Liver (tissue), 9 donors: ENCODE data around the gene VSIR. TPM values are rescaled to one million over a fixed set of nuclear protein-coding genes. Genes with fewer than 3 reads are reported as not detected.

Experiments
- DNase-seq: peaks from one replicate; pipeline ENCODE4 v3.0.0-alpha.2; 2017; ENCODE audit warnings: low spot score
- H3K27ac ChIP-seq, 2 donors: one replicate each; pipeline ENCODE4 v1.7.0; 2013; ENCODE audit warnings: inconsistent platforms in 2 of 2, low read length in 2 of 2, control low read depth in 1 of 2, low read depth in 1 of 2, mild to moderate bottlenecking in 1 of 2
- H3K27me3 ChIP-seq, 4 donors: one replicate each; pipeline versions ENCODE4 v1.6.1 to v1.7.0; 2013; ENCODE audit warnings: low read length in 3 of 4, inconsistent platforms in 1 of 4, mild to moderate bottlenecking in 1 of 4, moderate library complexity in 1 of 4; ENCODE audit not compliant: control insufficient read depth in 4 of 4, insufficient read depth in 4 of 4
- H3K36me3 ChIP-seq, 4 donors: one replicate each; pipeline versions ENCODE4 v1.6.1 to v1.7.0; 2013; ENCODE audit warnings: low read length in 3 of 4, mild to moderate bottlenecking in 3 of 4, low read depth in 1 of 4, moderate library complexity in 1 of 4; ENCODE audit not compliant: control insufficient read depth in 4 of 4, insufficient read depth in 3 of 4
- H3K4me1 ChIP-seq, 4 donors: one replicate each; pipeline versions ENCODE4 v1.6.1 to v1.7.0; 2013; ENCODE audit warnings: low read length in 3 of 4, mild to moderate bottlenecking in 3 of 4, moderate library complexity in 1 of 4; ENCODE audit not compliant: control insufficient read depth in 4 of 4, insufficient read depth in 4 of 4
- H3K4me3 ChIP-seq, 3 donors: one replicate each; pipeline versions ENCODE4 v1.6.1 to v1.7.0; 2013; ENCODE audit warnings: low read length in 3 of 3, control low read depth in 1 of 3, low read depth in 1 of 3, mild to moderate bottlenecking in 1 of 3
- H3K9ac ChIP-seq, 2 donors: one replicate each; pipeline ENCODE4 v1.7.0; 2013; ENCODE audit warnings: low read length in 2 of 2, mild to moderate bottlenecking in 2 of 2, moderate library complexity in 2 of 2, control low read depth in 1 of 2, low read depth in 1 of 2
- H3K9me3 ChIP-seq, 4 donors: one replicate each; pipeline versions ENCODE4 v1.6.1 to v1.7.0; 2013; ENCODE audit warnings: low read length in 3 of 4; ENCODE audit not compliant: control insufficient read depth in 4 of 4
- EGR1 ChIP-seq, 2 donors: IDR thresholded peaks; 2 replicates each; pipeline ENCODE4 v1.6.1; 2016 to 2018; ENCODE audit warnings: antibody characterized with exemption in 2 of 2, low read depth in 2 of 2
- FOXA1 ChIP-seq: IDR thresholded peaks from 2 replicates; pipeline ENCODE4 v1.6.1; 2016; ENCODE audit warnings: antibody characterized with exemption
- FOXA2 ChIP-seq: IDR thresholded peaks from 2 replicates; pipeline ENCODE4 v1.6.1; 2016; ENCODE audit warnings: antibody characterized with exemption
- GABPA ChIP-seq, 2 donors: IDR thresholded peaks in 1 of 2; conservative IDR thresholded peaks in 1 of 2; 2 replicates each; pipeline ENCODE4 v1.6.1; 2016; ENCODE audit warnings: antibody characterized with exemption in 2 of 2, mild to moderate bottlenecking in 1 of 2, moderate library complexity in 1 of 2
- HNF4A ChIP-seq, 2 donors: conservative IDR thresholded peaks; 2 replicates each; pipeline ENCODE4 v1.6.1; 2016; ENCODE audit warnings: antibody characterized with exemption in 2 of 2, mild to moderate bottlenecking in 2 of 2
- HNF4G ChIP-seq: IDR thresholded peaks from 2 replicates; pipeline ENCODE4 v1.6.1; 2016; ENCODE audit warnings: antibody characterized with exemption
- JUND ChIP-seq, 2 donors: IDR thresholded peaks; 2 replicates each; pipeline ENCODE4 v1.6.1; 2016; ENCODE audit warnings: antibody characterized with exemption in 2 of 2
- NR2F2 ChIP-seq: IDR thresholded peaks from 2 replicates; pipeline ENCODE4 v1.6.1; 2016; ENCODE audit warnings: antibody characterized with exemption
- RAD21 ChIP-seq, 2 donors: IDR thresholded peaks; 2 replicates each; pipeline ENCODE4 v1.6.1; 2016; ENCODE audit warnings: antibody characterized with exemption in 2 of 2, mild to moderate bottlenecking in 2 of 2
- RXRA ChIP-seq, 2 donors: IDR thresholded peaks; 2 replicates each; pipeline ENCODE4 v1.6.1; 2017 to 2018; ENCODE audit warnings: antibody characterized with exemption in 2 of 2, mild to moderate bottlenecking in 1 of 2
- SP1 ChIP-seq: IDR thresholded peaks from 2 replicates; pipeline ENCODE4 v1.6.1; 2018; ENCODE audit warnings: antibody characterized with exemption, mild to moderate bottlenecking
- TAF1 ChIP-seq: conservative IDR thresholded peaks from 2 replicates; pipeline ENCODE4 v1.6.1; 2016; ENCODE audit warnings: antibody characterized with exemption, mild to moderate bottlenecking
- YY1 ChIP-seq: IDR thresholded peaks from 2 replicates; pipeline ENCODE4 v1.6.1; 2016; ENCODE audit warnings: antibody characterized with exemption, mild to moderate bottlenecking
- WGBS: extraction: QIAGEN DNeasy Blood & Tissue Kit; methylation state at CpG from one replicate; pipeline ENCODE4 v1.1.7; 2013; 5-methylcytosine and 5-hydroxymethylcytosine counted together
- polyA plus RNA-seq, 2 donors: library from polyadenylated mRNA; stranded (reverse) in 1 of 2; unstranded in 1 of 2; fragments of 200-250 nt in 1 of 2; fragments of >200 nt in 1 of 2; fragmentation: Nextera tagmentation in 1 of 2; extraction: Ambion mirVana in 1 of 2; gene quantifications; one replicate each; pipeline versions ENCODE4 v1.2.1 to v1.2.3, GENCODE V29; 2013 to 2015
- total RNA-seq, 2 donors: library from RNA; depleted of rRNA; stranded (reverse); fragments of >200 nt; gene quantifications; one replicate each; pipeline ENCODE4 v1.2.3, GENCODE V29; 2014
- TF ChIP-seq, protein P1 (sequence below): IDR thresholded peaks from 2 replicates; pipeline ENCODE4 v1.6.1; 2016; ENCODE audit warnings: antibody characterized with exemption
- TF ChIP-seq, protein P2 (sequence below): IDR thresholded peaks from 2 replicates; pipeline ENCODE4 v1.6.1; 2016; ENCODE audit warnings: antibody characterized with exemption
- TF ChIP-seq, protein P3 (sequence below): IDR thresholded peaks from 2 replicates; pipeline ENCODE4 v1.6.1; 2016; ENCODE audit warnings: antibody characterized with exemption
- TF ChIP-seq, protein P4 (sequence below): fragments of 150-350 bp; IDR thresholded peaks from 2 replicates; pipeline ENCODE4 v1.5.1; 2017; ENCODE audit warnings: improper control_type of control experiment, low read depth, low read length; ENCODE audit not compliant: missing input control
- TF ChIP-seq, protein P5 (sequence below): IDR thresholded peaks from 2 replicates; pipeline ENCODE4 v1.6.1; 2016; ENCODE audit warnings: antibody characterized with exemption, mild to moderate bottlenecking
- donor health status: healthy.
- donor health status: healthy.
- donor health status: healthy.
- donor health status: healthy.
- donor health status: healthy.

The VSIR gene
- total and polyA plus RNA-seq, 4 donors: 7.2 to 12.2 (median 10.8) TPM

DNA sequence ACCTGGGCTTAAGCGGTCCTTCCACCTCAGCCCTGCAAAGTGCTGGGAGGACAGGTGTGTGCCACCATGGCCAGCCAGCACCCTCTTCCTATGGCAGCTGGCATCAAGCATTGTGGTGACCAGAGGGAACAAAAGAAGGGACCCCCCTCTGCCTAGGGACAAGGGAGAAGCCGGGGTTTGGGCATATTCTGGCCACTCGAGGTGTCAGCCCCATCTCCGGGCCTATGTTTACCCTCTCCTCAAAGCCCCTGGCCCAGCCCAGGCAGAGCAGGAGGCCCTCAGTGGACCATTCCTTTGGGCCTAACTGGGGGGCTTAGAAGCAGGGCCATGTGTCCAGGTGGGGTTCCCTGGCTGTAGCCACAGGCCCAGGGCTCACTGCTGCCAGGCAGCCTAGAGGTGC lies 23.9 kb downstream of the VSIR start:
- Histone ChIP-seq H3K9ac (no peak overlapping the region), H3K27me3 (no peaks in the 10 kb centered on the region), H3K4me1 (peaks cover 5 to 31% (median 13%) of the 10 kb centered on the region in 4 donors), H3K36me3 (peaks cover 0 to 3% (median 0%) of the 10 kb centered on the region in 4 donors), H3K27ac (peak overlapping the region; percentile 73 to 78), H3K4me3 (no peak overlapping the region), H3K9me3 (no peaks in the 10 kb centered on the region)
- 89% methylated on average over 4 of the region's 4 CpGs for WGBS
- TF ChIP-seq JUND (IDR thresholded peaks at IDR 0.05): no peak
- TF ChIP-seq HNF4G: no peak
- TF ChIP-seq, protein P1, sequence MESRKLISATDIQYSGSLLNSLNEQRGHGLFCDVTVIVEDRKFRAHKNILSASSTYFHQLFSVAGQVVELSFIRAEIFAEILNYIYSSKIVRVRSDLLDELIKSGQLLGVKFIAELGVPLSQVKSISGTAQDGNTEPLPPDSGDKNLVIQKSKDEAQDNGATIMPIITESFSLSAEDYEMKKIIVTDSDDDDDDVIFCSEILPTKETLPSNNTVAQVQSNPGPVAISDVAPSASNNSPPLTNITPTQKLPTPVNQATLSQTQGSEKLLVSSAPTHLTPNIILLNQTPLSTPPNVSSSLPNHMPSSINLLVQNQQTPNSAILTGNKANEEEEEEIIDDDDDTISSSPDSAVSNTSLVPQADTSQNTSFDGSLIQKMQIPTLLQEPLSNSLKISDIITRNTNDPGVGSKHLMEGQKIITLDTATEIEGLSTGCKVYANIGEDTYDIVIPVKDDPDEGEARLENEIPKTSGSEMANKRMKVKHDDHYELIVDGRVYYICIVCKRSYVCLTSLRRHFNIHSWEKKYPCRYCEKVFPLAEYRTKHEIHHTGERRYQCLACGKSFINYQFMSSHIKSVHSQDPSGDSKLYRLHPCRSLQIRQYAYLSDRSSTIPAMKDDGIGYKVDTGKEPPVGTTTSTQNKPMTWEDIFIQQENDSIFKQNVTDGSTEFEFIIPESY: no peak
- no peak for DNase-seq

DNA sequence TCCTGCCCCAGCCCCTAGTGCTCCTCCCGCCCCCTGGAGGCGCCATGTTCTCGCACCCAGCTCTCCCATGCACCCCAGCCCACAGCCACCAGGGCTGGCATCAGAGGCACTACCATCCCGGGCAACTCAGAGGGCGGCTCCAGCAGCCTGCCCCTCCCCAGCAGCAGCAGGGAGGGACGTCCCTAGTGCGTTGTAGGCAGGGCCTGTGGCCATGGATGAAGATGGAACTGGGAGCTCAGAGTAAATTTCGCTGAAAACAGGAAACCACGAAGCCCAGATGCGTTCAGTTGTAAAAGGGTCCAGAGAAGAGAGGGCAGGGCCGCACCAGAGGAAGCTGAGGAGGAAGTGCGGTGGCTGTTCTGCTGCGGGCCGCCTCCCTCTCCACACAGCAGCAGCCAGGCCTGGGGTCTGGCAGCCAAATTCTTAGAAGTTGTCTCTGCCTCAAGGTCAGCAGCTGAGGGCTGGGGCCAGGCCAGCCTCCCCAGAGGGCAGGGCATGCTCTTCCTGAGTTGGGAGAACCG lies 24.6 kb downstream of the VSIR start:
- H3K4me1 ChIP-seq: peaks cover 5 to 31% (median 13%) of the 10 kb centered on the region in 4 donors
- no peaks in the 10 kb centered on the region for H3K27me3 ChIP-seq
- 60% methylated on average over 15 of the region's 15 CpGs for WGBS
- no peak overlapping the region for H3K9ac ChIP-seq
- TF ChIP-seq GABPA (IDR thresholded peaks at IDR 0.05 in 1 of 2, conservative IDR thresholded peaks at IDR 0.05 in 1 of 2) (no peak), RAD21 (IDR thresholded peaks at IDR 0.05) (peak in 1 of 2 donors; percentile 48), HNF4G (no peak), TAF1 (no peak), FOXA1 (no peak), JUND (IDR thresholded peaks at IDR 0.05) (no peak), HNF4A (conservative IDR thresholded peaks at IDR 0.05) (no peak), EGR1 (IDR thresholded peaks at IDR 0.05; ENCODE audit: low read depth in 2 of 2) (peak in 1 of 2 donors; percentile 20), YY1 (peak; percentile 39), NR2F2 (peak; percentile 91), RXRA (IDR thresholded peaks at IDR 0.05) (peak in 1 of 2 donors; percentile 32), SP1 (peak; percentile 48), FOXA2 (no peak)
- TF ChIP-seq, protein P2, sequence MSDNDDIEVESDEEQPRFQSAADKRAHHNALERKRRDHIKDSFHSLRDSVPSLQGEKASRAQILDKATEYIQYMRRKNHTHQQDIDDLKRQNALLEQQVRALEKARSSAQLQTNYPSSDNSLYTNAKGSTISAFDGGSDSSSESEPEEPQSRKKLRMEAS: no peak
- TF ChIP-seq, protein P3, sequence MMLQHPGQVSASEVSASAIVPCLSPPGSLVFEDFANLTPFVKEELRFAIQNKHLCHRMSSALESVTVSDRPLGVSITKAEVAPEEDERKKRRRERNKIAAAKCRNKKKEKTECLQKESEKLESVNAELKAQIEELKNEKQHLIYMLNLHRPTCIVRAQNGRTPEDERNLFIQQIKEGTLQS: no peak
- TF ChIP-seq, protein P4, sequence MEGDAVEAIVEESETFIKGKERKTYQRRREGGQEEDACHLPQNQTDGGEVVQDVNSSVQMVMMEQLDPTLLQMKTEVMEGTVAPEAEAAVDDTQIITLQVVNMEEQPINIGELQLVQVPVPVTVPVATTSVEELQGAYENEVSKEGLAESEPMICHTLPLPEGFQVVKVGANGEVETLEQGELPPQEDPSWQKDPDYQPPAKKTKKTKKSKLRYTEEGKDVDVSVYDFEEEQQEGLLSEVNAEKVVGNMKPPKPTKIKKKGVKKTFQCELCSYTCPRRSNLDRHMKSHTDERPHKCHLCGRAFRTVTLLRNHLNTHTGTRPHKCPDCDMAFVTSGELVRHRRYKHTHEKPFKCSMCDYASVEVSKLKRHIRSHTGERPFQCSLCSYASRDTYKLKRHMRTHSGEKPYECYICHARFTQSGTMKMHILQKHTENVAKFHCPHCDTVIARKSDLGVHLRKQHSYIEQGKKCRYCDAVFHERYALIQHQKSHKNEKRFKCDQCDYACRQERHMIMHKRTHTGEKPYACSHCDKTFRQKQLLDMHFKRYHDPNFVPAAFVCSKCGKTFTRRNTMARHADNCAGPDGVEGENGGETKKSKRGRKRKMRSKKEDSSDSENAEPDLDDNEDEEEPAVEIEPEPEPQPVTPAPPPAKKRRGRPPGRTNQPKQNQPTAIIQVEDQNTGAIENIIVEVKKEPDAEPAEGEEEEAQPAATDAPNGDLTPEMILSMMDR: no peak
- TF ChIP-seq, protein P5, sequence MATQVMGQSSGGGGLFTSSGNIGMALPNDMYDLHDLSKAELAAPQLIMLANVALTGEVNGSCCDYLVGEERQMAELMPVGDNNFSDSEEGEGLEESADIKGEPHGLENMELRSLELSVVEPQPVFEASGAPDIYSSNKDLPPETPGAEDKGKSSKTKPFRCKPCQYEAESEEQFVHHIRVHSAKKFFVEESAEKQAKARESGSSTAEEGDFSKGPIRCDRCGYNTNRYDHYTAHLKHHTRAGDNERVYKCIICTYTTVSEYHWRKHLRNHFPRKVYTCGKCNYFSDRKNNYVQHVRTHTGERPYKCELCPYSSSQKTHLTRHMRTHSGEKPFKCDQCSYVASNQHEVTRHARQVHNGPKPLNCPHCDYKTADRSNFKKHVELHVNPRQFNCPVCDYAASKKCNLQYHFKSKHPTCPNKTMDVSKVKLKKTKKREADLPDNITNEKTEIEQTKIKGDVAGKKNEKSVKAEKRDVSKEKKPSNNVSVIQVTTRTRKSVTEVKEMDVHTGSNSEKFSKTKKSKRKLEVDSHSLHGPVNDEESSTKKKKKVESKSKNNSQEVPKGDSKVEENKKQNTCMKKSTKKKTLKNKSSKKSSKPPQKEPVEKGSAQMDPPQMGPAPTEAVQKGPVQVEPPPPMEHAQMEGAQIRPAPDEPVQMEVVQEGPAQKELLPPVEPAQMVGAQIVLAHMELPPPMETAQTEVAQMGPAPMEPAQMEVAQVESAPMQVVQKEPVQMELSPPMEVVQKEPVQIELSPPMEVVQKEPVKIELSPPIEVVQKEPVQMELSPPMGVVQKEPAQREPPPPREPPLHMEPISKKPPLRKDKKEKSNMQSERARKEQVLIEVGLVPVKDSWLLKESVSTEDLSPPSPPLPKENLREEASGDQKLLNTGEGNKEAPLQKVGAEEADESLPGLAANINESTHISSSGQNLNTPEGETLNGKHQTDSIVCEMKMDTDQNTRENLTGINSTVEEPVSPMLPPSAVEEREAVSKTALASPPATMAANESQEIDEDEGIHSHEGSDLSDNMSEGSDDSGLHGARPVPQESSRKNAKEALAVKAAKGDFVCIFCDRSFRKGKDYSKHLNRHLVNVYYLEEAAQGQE: no peak
- TF ChIP-seq, protein P1: no peak
- no peak overlapping the region for H3K4me3 ChIP-seq
- DNase-seq: no peak
- peak overlapping the region; percentile 73 to 78 for H3K27ac ChIP-seq
- peaks cover 0 to 3% (median 0%) of the 10 kb centered on the region in 4 donors for H3K36me3 ChIP-seq
- H3K9me3 ChIP-seq: no peaks in the 10 kb centered on the region
